Endothelial cell of umbilical vein (primary cell): ENCODE results near the gene RFWD3. TPM values are rescaled to one million over a fixed set of nuclear protein-coding genes. Genes with fewer than 3 reads are reported as not detected.
A peak's percentile ranks its signal among the peaks of the same experiment; 100 is the strongest.

Experiments
- BruUV-seq: library from RNA; stranded (reverse); fragments of 400-500 nt; replicated peaks from 2 replicates; lab custom pipeline; 2021; lab: Mats Ljungman, UMichigan
- CTCF ChIA-PET: fragments of 300-600, 350-600 bp; sonication (Branson Sonifier 250); formaldehyde crosslinking; loops from one replicate; lab custom pipeline; 2021; ENCODE audit warnings: antibody characterized with exemption, inconsistent platforms; lab: Charles Lee
- POLR2A ChIA-PET: fragments of 300-600, 350-600 bp; sonication (Branson Sonifier 250); formaldehyde crosslinking; loops from one replicate; lab custom pipeline; 2021; ENCODE audit warnings: antibody characterized with exemption, inconsistent platforms; lab: Charles Lee
- DNase-seq: peaks from one replicate; pipeline ENCODE4 v3.0.0-alpha.2; 2011; ENCODE audit warnings: low read depth, low spot score
- FAIRE-seq: peaks from 2 replicates; lab custom pipeline; 2011; peaks lifted over from hg19 to GRCh38; lab: Jason Lieb, UNC
- H2AFZ ChIP-seq: 2 replicates; pipeline ENCODE4 v1.6.0; 2012; ENCODE audit warnings: low read depth, low read length, control low read depth, inconsistent platforms
- H3K27ac ChIP-seq: 2 replicates; pipeline ENCODE4 v1.5.1; 2011; ENCODE audit warnings: low read depth, mild to moderate bottlenecking, control low read depth, low read length, moderate library complexity; ENCODE audit not compliant: insufficient read depth
- H3K27me3 ChIP-seq, 2 experiments: 2 replicates each; pipeline versions ENCODE4 v1.6.0 to v1.6.1; 2011; ENCODE audit warnings: low read length in 2 of 2, mixed read lengths in 1 of 2; ENCODE audit not compliant: control insufficient read depth in 2 of 2, insufficient read depth in 2 of 2
- H3K36me3 ChIP-seq, 2 experiments: 2 replicates in 1 of 2; 3 replicates in 1 of 2; pipeline ENCODE4 v1.5.1; 2011; ENCODE audit warnings: low read length in 2 of 2, mild to moderate bottlenecking in 1 of 2, moderate library complexity in 1 of 2; ENCODE audit not compliant: control insufficient read depth in 2 of 2, insufficient read depth in 2 of 2; ENCODE audit errors: extremely low read depth in 1 of 2
- H3K4me1 ChIP-seq: 3 replicates; pipeline ENCODE4 v1.5.1; 2011; ENCODE audit warnings: mild to moderate bottlenecking, low read length; ENCODE audit not compliant: control insufficient read depth, insufficient read depth; ENCODE audit errors: extremely low read depth
- H3K4me2 ChIP-seq: 2 replicates; pipeline ENCODE4 v1.6.1; 2011; ENCODE audit warnings: low read length, control low read depth, mixed read lengths; ENCODE audit not compliant: insufficient read depth
- H3K4me3 ChIP-seq, 3 experiments: fragments of 200-600 bp in 1 of 3; sonication (generic), shearing (Covaris generic) in 1 of 3; replicated peaks in 1 of 3; 2 replicates each; pipeline ENCODE4 v1.5.1; 2011 to 2016; ENCODE audit warnings: control low read depth in 3 of 3, low read length in 3 of 3, mild to moderate bottlenecking in 2 of 3, inconsistent platforms in 1 of 3, low read depth in 1 of 3, moderate library complexity in 1 of 3; ENCODE audit not compliant: insufficient read depth in 1 of 3
- H3K79me2 ChIP-seq: 2 replicates; pipeline ENCODE4 v1.6.0; 2012; ENCODE audit warnings: low read length, inconsistent platforms; ENCODE audit not compliant: control insufficient read depth, insufficient read depth
- H3K9ac ChIP-seq: replicated peaks from 2 replicates; pipeline ENCODE3; 2011; ENCODE audit warnings: low read length, control low read depth; ENCODE audit not compliant: insufficient read depth; ENCODE audit errors: extremely low read depth
- H3K9me1 ChIP-seq: replicated peaks from 3 replicates; pipeline ENCODE4 v1.6.0; 2011; ENCODE audit warnings: mild to moderate bottlenecking, low read length; ENCODE audit not compliant: control insufficient read depth, insufficient read depth; ENCODE audit errors: extremely low read depth
- H3K9me3 ChIP-seq: replicated peaks from 2 replicates; pipeline ENCODE4 v1.5.1; 2012; ENCODE audit warnings: low read length, inconsistent platforms; ENCODE audit not compliant: control insufficient read depth, insufficient read depth
- H4K20me1 ChIP-seq: replicated peaks from 2 replicates; pipeline ENCODE3; 2011; ENCODE audit warnings: mild to moderate bottlenecking, low read length; ENCODE audit not compliant: control insufficient read depth, insufficient read depth; ENCODE audit errors: extremely low read depth
- EZH2 ChIP-seq: IDR thresholded peaks from 2 replicates; pipeline ENCODE4 v1.6.1; 2012; ENCODE audit warnings: borderline replicate concordance, low read depth, mild to moderate bottlenecking, moderate library complexity, low read length, inconsistent platforms; ENCODE audit not compliant: severe bottlenecking
- dilution Hi-C: fragments of 300-500 bp; cut with MboI; formaldehyde crosslinking; loops from one replicate; pipeline ENCODE4 v1.15.0; 2019; ENCODE audit warnings: low sequenced_read_pairs; ENCODE audit not compliant: extremely low pct_ligation_motif_present
- intact Hi-C: fragments of 100-400 bp; cut with micrococcal nuclease; formaldehyde crosslinking; loops from one replicate; pipeline ENCODE4 v1.10.0; 2022
- polyA plus RNA-seq, 4 experiments: library from polyadenylated mRNA; depleted of rRNA in 3 of 4; stranded (reverse) in 3 of 4; unstranded in 1 of 4; fragments of >200 nt; gene quantifications; 2 replicates each; pipeline versions ENCODE4 v1.2.1 to v1.2.3, GENCODE V29; 2011 to 2012; ENCODE audit warnings: missing spikeins in 1 of 4
- total RNA-seq: library from RNA; stranded (reverse); gene quantifications from 2 replicates; pipeline ENCODE4 v1.2.3, GENCODE V29; 2021
- TF ChIP-seq, protein P1 (sequence below), 2 donors: IDR thresholded peaks; 1 replicate in 1 of 2; 2 replicates in 1 of 2; pipeline ENCODE4 v1.5.1; 2011; ENCODE audit warnings: low read length in 2 of 2, mild to moderate bottlenecking in 2 of 2, moderate library complexity in 2 of 2, control low read depth in 1 of 2, inconsistent platforms in 1 of 2, low read depth in 1 of 2; ENCODE audit not compliant: insufficient read depth in 1 of 2; ENCODE audit errors: extremely low read depth in 1 of 2
- TF ChIP-seq, protein P2 (sequence below): IDR thresholded peaks from 2 replicates; pipeline ENCODE4 v1.6.1; 2011; ENCODE audit not compliant: insufficient read depth, insufficient read length

The RFWD3 gene
- total and polyA plus RNA-seq, 2 donors (not counting 3 experiments of a cell fraction or from before 2014, with no cell fraction given), result 27.3 to 51.6 TPM

DNA sequence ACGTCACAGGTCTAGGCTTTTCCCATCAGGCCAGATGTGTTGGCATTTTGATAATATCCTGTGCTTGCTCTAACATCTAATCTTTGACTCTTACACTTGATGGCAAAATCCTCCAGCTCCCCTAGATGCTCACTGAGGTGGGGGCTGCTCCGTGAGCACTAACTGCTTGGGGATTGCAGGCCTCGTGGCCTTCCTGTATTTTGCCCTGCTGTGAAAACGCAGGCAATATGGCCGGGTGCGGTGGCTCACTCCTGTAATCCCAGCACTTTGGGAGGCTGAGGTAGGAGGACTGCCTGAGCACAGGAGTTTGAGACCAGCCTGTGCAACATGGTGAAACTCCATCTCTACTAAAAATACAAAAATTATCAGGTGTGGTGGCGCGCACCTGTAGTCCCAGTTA lies 43.7 kb upstream of the RFWD3 start:
- H3K27ac ChIP-seq, result no peak overlapping the region
- H3K4me1 ChIP-seq, result no peaks in the 10 kb centered on the region
- dilution Hi-C loops, result no loop called here
- no peak overlapping the region for H3K4me3 ChIP-seq
- H3K9ac ChIP-seq, result no peak overlapping the region
- no peaks in the 10 kb centered on the region for H3K9me1 ChIP-seq
- intact Hi-C loops, result no loop called here
- no peaks in the 10 kb centered on the region for H3K79me2 ChIP-seq
- DNase-seq, result no peak
- no peak for TF ChIP-seq EZH2
- no peaks in the 10 kb centered on the region for H3K36me3 ChIP-seq
- CTCF ChIA-PET, result interaction anchor here (1.5 to 6.7 kb wide), 4 partner anchors 11 to 152 kb away, joined by 3 to 164 read pairs (median 11); partner anchors contain the start of gene FA2H
- BruUV-seq, result no TSS peak
- no peak overlapping the region for H2AFZ ChIP-seq
- no peak overlapping the region for H3K4me2 ChIP-seq
- no peaks in the 10 kb centered on the region for H3K27me3 ChIP-seq
- FAIRE-seq, result no peak
- POLR2A ChIA-PET, result interaction anchor here (0.7 kb wide), 1 partner anchor 152 kb away, joined by 3 read pairs; no protein-coding TSS in a partner anchor
- no peaks in the 10 kb centered on the region for H3K9me3 ChIP-seq
- H4K20me1 ChIP-seq, result no peaks in the 10 kb centered on the region

DNA sequence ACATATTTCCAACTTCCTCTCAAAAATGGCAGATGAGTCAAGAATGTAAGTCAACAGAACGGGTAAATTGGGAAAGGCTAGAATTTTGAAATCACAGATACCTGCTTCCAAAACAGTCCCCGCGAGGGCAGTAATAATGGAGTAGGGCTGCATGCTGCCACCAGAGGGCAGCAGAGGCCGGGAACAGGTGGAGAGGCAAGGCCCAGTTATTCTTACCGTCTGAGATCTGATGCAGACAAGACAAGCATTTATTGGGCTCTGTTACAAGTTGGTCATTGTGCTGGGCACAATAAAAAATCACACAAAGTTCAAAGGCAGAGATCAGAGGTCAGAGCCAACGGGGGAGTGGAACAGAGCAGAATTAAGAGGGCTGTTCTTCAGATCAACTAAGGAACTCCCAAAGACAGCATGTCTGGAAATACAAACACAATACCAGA lies 42.8 kb upstream of the RFWD3 start:
- H3K36me3 ChIP-seq, result no peaks in the 10 kb centered on the region
- H3K27ac ChIP-seq, result no peak overlapping the region
- H3K4me1 ChIP-seq, result no peaks in the 10 kb centered on the region
- intact Hi-C loops (loop anchor here (1.0 to 10.0 kb wide), 4 partner anchors 104 to 402 kb away; partner anchors contain the start of gene WDR59), dilution Hi-C loops (no loop called here)
- peak; percentile 82 for DNase-seq
- no peak overlapping the region for H3K4me3 ChIP-seq
- CTCF ChIA-PET, result interaction anchor here (1.5 to 6.7 kb wide), 6 partner anchors 12 to 153 kb away, joined by 3 to 164 read pairs (median 14); partner anchors contain the start of gene FA2H
- no peaks in the 10 kb centered on the region for H4K20me1 ChIP-seq
- H3K4me2 ChIP-seq, result no peak overlapping the region
- no peaks in the 10 kb centered on the region for H3K9me1 ChIP-seq
- no peaks in the 10 kb centered on the region for H3K27me3 ChIP-seq
- TF ChIP-seq, protein P1, sequence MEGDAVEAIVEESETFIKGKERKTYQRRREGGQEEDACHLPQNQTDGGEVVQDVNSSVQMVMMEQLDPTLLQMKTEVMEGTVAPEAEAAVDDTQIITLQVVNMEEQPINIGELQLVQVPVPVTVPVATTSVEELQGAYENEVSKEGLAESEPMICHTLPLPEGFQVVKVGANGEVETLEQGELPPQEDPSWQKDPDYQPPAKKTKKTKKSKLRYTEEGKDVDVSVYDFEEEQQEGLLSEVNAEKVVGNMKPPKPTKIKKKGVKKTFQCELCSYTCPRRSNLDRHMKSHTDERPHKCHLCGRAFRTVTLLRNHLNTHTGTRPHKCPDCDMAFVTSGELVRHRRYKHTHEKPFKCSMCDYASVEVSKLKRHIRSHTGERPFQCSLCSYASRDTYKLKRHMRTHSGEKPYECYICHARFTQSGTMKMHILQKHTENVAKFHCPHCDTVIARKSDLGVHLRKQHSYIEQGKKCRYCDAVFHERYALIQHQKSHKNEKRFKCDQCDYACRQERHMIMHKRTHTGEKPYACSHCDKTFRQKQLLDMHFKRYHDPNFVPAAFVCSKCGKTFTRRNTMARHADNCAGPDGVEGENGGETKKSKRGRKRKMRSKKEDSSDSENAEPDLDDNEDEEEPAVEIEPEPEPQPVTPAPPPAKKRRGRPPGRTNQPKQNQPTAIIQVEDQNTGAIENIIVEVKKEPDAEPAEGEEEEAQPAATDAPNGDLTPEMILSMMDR (IDR thresholded peaks at IDR 0.05; ENCODE audit: extremely low read depth in 1 of 2, insufficient read depth in 1 of 2, low read depth in 1 of 2, low read length in 2 of 2), result peak; percentile 94 to 96
- TF ChIP-seq, protein P2, sequence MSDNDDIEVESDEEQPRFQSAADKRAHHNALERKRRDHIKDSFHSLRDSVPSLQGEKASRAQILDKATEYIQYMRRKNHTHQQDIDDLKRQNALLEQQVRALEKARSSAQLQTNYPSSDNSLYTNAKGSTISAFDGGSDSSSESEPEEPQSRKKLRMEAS, result no peak
- peak; percentile 87 for FAIRE-seq
- no TSS peak for BruUV-seq
- no peak overlapping the region for H3K9ac ChIP-seq
- H3K9me3 ChIP-seq, result no peaks in the 10 kb centered on the region
- POLR2A ChIA-PET, result no interaction called here
- peak overlapping the region; percentile 7 for H2AFZ ChIP-seq
- H3K79me2 ChIP-seq, result no peaks in the 10 kb centered on the region
